Activated T-helper 1 cell treated with anti-CD3 and anti-CD28 coated beads, Interleukin-2, amount 50 U/mL, for 16 hours (primary cell): Measurements from ENCODE around the gene TLL1.

Experiments
- DNase-seq, 2 donors: peaks; one replicate each; pipeline ENCODE4 v3.0.0-alpha.2; 2020; ENCODE audit warnings: low read depth in 1 of 2, low spot score in 1 of 2

The TLL1 gene

GRCh38 chr4:166045457-166045856 lies 172.4 kb downstream of the TLL1 start:
- no peak for DNase-seq

GRCh38 chr4:166049036-166049435 lies 176.0 kb downstream of the TLL1 start:
- no peak for DNase-seq

GRCh38 chr4:166064721-166065120 lies 191.7 kb downstream of the TLL1 start:
- DNase-seq = no peak

DNA sequence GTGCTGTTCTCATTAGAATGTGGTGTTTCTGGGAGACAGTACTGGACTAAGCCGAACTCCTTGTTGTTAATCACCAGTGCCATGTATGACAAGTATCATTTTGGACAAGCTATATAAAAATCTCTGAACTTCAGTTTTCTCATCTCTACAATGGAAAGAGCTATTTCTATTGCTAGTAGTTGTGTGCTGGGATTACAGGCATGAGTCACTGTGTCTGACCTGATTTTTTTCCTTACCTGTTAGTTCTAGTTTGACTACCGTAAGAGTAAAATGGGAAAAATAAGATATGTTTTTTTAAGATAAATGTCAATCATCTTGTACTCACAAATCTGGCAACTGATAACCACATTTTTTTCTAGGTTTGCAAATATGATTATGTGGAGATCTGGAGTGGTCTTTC lies 192.3 kb downstream of the TLL1 start:
- DNase-seq = no peak

GRCh38 chr4:166066936-166067335 lies 193.9 kb downstream of the TLL1 start:
- DNase-seq = no peak

GRCh38 chr4:166067915-166068314 lies 194.9 kb downstream of the TLL1 start:
- DNase-seq = no peak

DNA sequence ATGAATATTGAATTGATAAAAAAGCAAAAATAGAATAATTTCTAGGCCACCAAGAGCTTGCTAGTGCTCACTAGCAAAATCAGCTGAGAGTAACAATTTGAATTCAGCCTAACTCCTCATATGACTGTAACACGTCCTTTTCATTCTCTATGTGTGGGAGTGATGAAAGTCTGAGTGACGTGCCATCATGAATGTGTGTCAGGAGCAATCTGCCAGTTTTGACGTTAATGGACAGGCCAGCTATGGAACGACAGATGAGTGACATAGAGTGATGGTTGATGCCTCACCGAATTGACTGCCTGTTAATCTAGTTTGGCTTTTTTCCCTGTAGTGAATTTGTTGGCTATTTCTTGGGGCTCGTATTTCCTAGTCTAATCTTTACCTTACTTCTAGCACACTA lies 200.7 kb downstream of the TLL1 start:
- no peak for DNase-seq

DNA sequence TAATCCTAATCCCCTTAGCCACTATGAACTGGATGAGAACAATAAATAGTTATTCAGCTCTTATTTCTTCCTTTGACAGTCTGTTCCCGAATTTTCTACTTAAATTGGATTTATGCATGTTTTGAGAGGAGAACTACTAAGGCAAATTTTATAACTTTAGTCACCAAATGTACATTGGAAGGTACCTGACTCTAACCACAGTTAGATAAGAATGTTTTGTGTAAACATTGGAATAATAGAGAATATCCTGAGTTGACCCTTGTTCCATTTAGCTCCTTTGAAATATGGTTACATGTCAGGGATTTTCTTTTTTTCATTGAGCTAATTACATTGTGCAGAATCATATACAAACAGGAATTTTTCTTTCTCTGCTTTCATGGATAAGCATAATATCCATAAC lies 202.6 kb downstream of the TLL1 start:
- no peak for DNase-seq

DNA sequence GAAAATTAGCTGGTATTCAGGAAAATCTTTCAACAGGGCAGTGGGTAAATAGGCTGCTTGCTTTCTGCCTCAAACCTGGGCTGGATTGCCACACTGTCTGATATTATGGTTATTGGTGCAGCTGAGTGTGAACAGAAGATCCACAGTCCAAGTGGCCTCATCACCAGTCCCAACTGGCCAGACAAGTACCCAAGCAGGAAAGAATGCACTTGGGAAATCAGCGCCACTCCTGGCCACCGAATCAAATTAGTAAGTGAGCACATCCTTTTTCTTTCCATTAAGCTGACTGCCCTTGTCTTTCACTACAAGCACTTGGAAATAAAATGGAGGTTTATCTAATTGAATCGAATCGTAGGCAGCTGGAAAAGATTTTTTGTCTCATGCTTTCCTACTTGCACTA lies 204.7 kb downstream of the TLL1 start:
- DNase-seq = no peak

GRCh38 chr4:166078383-166078782 lies 205.3 kb downstream of the TLL1 start:
- DNase-seq = no peak

GRCh38 chr4:166078955-166079354 lies 205.9 kb downstream of the TLL1 start:
- no peak for DNase-seq

- no peak for DNase-seq
These were observed 214.5 kb downstream of the TLL1 start for GRCh38 chr4:166087569-166087968.

DNA sequence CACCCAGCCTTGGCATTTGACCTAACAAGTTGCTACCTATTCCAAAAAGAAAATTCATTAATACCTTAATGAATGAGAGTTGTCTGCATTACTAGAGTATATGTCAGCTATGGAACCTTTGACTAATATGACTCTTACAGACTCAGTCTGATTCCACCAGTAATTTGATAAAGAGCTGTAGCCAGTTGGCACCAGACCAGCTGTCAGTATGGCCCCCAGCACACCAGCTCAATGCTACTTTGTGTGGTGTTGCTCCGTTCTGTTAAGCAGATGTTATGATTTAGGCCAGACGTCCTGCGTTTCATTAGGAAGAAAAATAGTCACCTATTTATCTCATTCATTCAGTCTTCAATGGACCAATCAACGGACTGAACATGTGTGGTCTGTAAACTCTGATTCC lies 215.5 kb downstream of the TLL1 start:
- no peak for DNase-seq

- DNase-seq = no peak
These were observed 218.1 kb downstream of the TLL1 start for GRCh38 chr4:166091146-166091545.

GRCh38 chr4:166091912-166092510 lies 219.0 kb downstream of the TLL1 start:
- no peak for DNase-seq

- DNase-seq = no peak
These were observed 219.8 kb downstream of the TLL1 start for GRCh38 chr4:166092797-166093290.

- DNase-seq = no peak
These were observed 231.6 kb downstream of the TLL1 start for GRCh38 chr4:166104623-166105022.

DNA sequence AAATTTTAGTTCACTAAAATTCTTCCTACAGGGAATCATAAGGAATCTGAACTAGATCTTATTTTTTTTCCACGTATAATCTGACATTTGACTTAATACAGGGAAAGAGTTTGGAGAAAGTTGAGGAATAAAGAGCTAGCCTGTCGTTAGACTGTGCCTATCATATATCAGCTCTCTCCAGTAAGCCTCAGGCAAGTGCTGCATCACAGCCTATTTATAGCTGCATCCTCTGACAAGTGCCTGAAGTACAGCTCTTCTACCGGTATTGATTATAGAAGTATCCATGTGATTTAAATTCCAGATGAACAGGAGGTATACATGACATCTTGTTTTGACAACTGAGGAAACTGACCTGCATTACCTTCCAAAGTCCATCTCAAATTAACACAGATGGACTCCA lies 248.9 kb downstream of the TLL1 start:
- DNase-seq = no peak

DNA sequence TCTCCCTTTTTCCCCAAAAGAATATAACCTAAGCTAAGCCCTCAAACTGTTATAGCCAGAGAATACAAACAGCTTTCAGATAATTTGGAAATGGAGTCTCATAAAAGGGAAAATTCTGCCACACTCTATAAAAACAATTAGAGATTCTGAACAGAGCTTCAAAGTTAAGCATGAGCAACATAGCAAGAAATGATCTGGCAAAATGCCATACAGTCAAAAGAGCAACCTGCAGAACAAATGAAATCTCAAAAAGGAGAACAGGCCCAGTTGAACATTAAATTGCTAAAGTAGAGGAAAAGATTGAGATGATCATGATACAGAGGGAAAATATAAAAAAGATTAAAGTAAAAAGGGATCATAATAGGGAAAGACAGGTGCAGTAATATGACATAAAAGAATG lies 250.5 kb downstream of the TLL1 start:
- no peak for DNase-seq

- no peak for DNase-seq
These were observed 255.4 kb downstream of the TLL1 start for GRCh38 chr4:166128403-166128802.

- DNase-seq = no peak
These were observed 261.2 kb downstream of the TLL1 start for GRCh38 chr4:166134285-166134684.

GRCh38 chr4:166140951-166141350 lies 267.9 kb downstream of the TLL1 start:
- no peak for DNase-seq

DNA sequence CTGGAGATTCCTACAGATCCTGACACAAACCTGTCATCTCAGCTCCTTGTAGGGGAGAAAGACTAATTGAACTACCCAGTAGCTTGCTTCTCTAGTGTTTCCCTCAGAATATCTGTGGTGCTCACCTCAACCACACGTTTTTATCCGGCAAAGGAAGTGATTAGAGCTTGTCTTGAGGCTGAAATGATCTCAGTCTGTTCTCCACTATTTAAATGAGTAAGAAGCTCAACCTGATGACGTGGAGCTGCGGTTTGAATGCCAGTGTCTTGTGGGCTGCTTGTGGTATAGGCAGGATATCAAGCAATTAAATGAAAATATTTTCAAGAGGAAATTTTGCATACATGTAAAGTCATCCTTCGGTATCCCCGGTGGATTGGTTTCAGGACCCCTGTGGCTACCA lies 270.2 kb downstream of the TLL1 start:
- DNase-seq = no peak

DNA sequence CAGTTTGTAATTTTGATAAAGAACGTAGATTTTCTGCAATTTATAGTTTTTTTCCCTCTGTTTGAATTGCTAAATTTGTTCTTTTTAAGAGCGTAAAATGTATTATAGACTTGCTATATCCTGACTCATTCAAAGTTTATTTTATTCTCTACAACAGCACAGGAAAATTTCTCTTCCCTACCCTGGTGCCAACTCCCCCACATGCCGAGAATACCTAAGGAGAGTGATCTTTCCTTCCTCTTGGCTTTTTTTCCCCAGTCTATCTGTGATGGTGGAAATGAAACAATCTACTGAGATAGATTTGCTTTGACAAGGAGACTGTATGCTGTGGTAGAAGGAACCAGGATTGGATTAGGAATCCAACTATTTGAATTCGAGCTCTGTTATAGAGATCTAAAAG lies 271.6 kb downstream of the TLL1 start:
- no peak for DNase-seq
